Mesenchymal stem cell (in vitro differentiated cells and primary cell): ENCODE data around the gene MORC2.

Experiments
- DNase-seq: peaks from one replicate; pipeline ENCODE4 v3.0.0-alpha.2; 2013
- H2AFZ ChIP-seq: one replicate; pipeline ENCODE4 v1.6.1; 2013; ENCODE audit warnings: low read depth, mild to moderate bottlenecking, control low read depth, inconsistent platforms, low read length, moderate library complexity
- H2AK5ac ChIP-seq: 2 replicates; pipeline ENCODE4 v1.6.1; 2013; ENCODE audit warnings: low read length, moderate library complexity, mild to moderate bottlenecking, inconsistent platforms; ENCODE audit not compliant: severe bottlenecking
- H2BK120ac ChIP-seq: one replicate; pipeline ENCODE4 v1.6.1; 2013; ENCODE audit warnings: low read depth, mild to moderate bottlenecking, inconsistent platforms, low read length, moderate library complexity
- H2BK12ac ChIP-seq, 2 experiments: one replicate each; pipeline ENCODE4 v1.6.1; 2013; ENCODE audit warnings: inconsistent platforms in 2 of 2, low read length in 2 of 2, mild to moderate bottlenecking in 2 of 2, moderate library complexity in 2 of 2, control low read depth in 1 of 2
- H2BK15ac ChIP-seq: one replicate; pipeline ENCODE4 v1.6.1; 2013; ENCODE audit warnings: mild to moderate bottlenecking, low read depth, inconsistent platforms; ENCODE audit not compliant: poor library complexity, severe bottlenecking
- H2BK5ac ChIP-seq: 2 replicates; pipeline ENCODE4 v1.6.1; 2013; ENCODE audit warnings: low read depth, mild to moderate bottlenecking, low read length, control low read depth, inconsistent platforms; ENCODE audit not compliant: poor library complexity, severe bottlenecking
- H3K14ac ChIP-seq, 2 experiments: one replicate each; pipeline ENCODE4 v1.6.1; 2013; ENCODE audit warnings: inconsistent platforms in 2 of 2, low read length in 2 of 2, control low read depth in 1 of 2, mild to moderate bottlenecking in 1 of 2, moderate library complexity in 1 of 2
- H3K18ac ChIP-seq, 2 experiments: one replicate each; pipeline ENCODE4 v1.6.1; 2013; ENCODE audit warnings: inconsistent platforms in 2 of 2, low read length in 2 of 2, control low read depth in 1 of 2, low read depth in 1 of 2, mild to moderate bottlenecking in 1 of 2
- H3K23ac ChIP-seq, 2 experiments: one replicate each; pipeline ENCODE4 v1.6.1; 2013; ENCODE audit warnings: inconsistent platforms in 2 of 2, low read length in 2 of 2, mild to moderate bottlenecking in 2 of 2, moderate library complexity in 2 of 2, control low read depth in 1 of 2
- H3K27ac ChIP-seq: 2 replicates; pipeline ENCODE4 v1.5.1; 2013; ENCODE audit warnings: mild to moderate bottlenecking, moderate library complexity, low read length, control low read depth, inconsistent platforms; ENCODE audit not compliant: poor library complexity, severe bottlenecking
- H3K27me3 ChIP-seq, 2 experiments: 2 replicates each; pipeline versions ENCODE4 v1.6.1 to v1.7.0; 2013; ENCODE audit warnings: low read length in 2 of 2, mild to moderate bottlenecking in 2 of 2, moderate library complexity in 2 of 2, control low read depth in 1 of 2, inconsistent platforms in 1 of 2; ENCODE audit not compliant: control insufficient read depth in 1 of 2, insufficient read depth in 1 of 2
- H3K36me3 ChIP-seq, 2 experiments: 2 replicates each; pipeline versions ENCODE4 v1.6.1 to v1.7.0; 2013; ENCODE audit warnings: low read length in 2 of 2, control low read depth in 1 of 2, inconsistent platforms in 1 of 2, low read depth in 1 of 2, mild to moderate bottlenecking in 1 of 2; ENCODE audit not compliant: insufficient read depth in 2 of 2, control insufficient read depth in 1 of 2
- H3K4ac ChIP-seq, 2 experiments: one replicate each; pipeline ENCODE4 v1.6.1; 2013; ENCODE audit warnings: inconsistent platforms in 2 of 2, low read length in 2 of 2, mild to moderate bottlenecking in 2 of 2, moderate library complexity in 2 of 2, control low read depth in 1 of 2, low read depth in 1 of 2
- H3K4me1 ChIP-seq: 2 replicates; pipeline ENCODE4 v1.6.1; 2013; ENCODE audit warnings: low read depth, low read length, control low read depth; ENCODE audit not compliant: control insufficient read depth, insufficient read depth
- H3K4me2 ChIP-seq: 2 replicates; pipeline ENCODE4 v1.6.1; 2013; ENCODE audit warnings: low read length, mild to moderate bottlenecking, inconsistent platforms; ENCODE audit not compliant: poor library complexity, severe bottlenecking
- H3K4me3 ChIP-seq, 2 experiments: 2 replicates each; pipeline versions ENCODE4 v1.5.1 to v1.7.0; 2013; ENCODE audit warnings: low read length in 2 of 2, mild to moderate bottlenecking in 2 of 2, control low read depth in 1 of 2, low read depth in 1 of 2; ENCODE audit not compliant: insufficient read depth in 1 of 2
- H3K79me1 ChIP-seq: replicated peaks from 2 replicates; pipeline ENCODE4 v1.6.1; 2013; ENCODE audit warnings: mild to moderate bottlenecking, control low read depth, low read length, inconsistent platforms; ENCODE audit not compliant: poor library complexity, severe bottlenecking
- H3K9ac ChIP-seq: 2 replicates; pipeline ENCODE4 v1.7.0; 2013; ENCODE audit warnings: mild to moderate bottlenecking, low read length, moderate library complexity
- H3K9me3 ChIP-seq: 2 replicates; pipeline ENCODE4 v1.7.0; 2013; ENCODE audit warnings: mild to moderate bottlenecking, low read length; ENCODE audit not compliant: control insufficient read depth
- H4K8ac ChIP-seq: one replicate; pipeline ENCODE4 v1.6.1; 2013; ENCODE audit warnings: inconsistent platforms, mild to moderate bottlenecking, low read length, moderate library complexity
- H4K91ac ChIP-seq: one replicate; pipeline ENCODE4 v1.6.1; 2013; ENCODE audit warnings: mild to moderate bottlenecking, low read length, inconsistent platforms
- WGBS: methylation state at CpG from one replicate; pipeline ENCODE4 v1.1.7; 2013; ENCODE audit warnings: mixed read lengths; 5-methylcytosine and 5-hydroxymethylcytosine counted together

The MORC2 gene

DNA sequence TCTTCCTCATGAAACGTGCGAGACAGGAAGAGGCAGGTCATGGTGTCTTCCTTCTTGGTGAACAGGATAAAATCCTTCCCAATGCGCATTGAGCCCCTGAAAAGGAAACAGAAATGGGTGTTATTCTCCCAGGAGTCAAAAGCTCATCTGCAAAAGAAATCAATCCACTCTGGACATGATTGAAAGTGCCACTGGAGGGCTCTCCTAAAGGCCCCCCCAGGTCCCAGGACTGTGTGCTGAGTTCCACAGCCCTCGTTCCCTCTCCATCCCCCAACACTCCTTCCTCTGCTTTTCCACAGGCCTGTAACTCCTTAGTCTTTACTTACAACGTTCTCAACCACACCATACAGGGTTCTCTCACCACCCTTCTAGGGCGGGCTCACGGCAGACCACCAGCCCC, 22.2 kb downstream of the MORC2 start:
- Histone ChIP-seq H2BK5ac (no peak overlapping the region), H2BK15ac (no peak overlapping the region), H4K8ac (no peak overlapping the region), H2AFZ (no peak overlapping the region), H2AK5ac (no peak overlapping the region), H3K4me1 (no peaks in the 10 kb centered on the region), H3K23ac (no peak overlapping the region), H2BK120ac (no peak overlapping the region), H3K4me2 (no peak overlapping the region), H3K36me3 (peaks cover 69 to 97% of the 10 kb centered on the region in 2 experiments), H3K9me3 (no peaks in the 10 kb centered on the region), H3K4me3 (no peak overlapping the region), H3K79me1 (peaks cover 43% of the 10 kb centered on the region), H3K14ac (no peak overlapping the region), H2BK12ac (no peak overlapping the region), H3K27ac (no peak overlapping the region), H3K27me3 (no peaks in the 10 kb centered on the region), H3K18ac (no peak overlapping the region), H3K9ac (no peak overlapping the region), H4K91ac (no peak overlapping the region), H3K4ac (no peak overlapping the region)
- WGBS: 83% methylated on average over 7 of the region's 7 CpGs
- no peak for DNase-seq

DNA sequence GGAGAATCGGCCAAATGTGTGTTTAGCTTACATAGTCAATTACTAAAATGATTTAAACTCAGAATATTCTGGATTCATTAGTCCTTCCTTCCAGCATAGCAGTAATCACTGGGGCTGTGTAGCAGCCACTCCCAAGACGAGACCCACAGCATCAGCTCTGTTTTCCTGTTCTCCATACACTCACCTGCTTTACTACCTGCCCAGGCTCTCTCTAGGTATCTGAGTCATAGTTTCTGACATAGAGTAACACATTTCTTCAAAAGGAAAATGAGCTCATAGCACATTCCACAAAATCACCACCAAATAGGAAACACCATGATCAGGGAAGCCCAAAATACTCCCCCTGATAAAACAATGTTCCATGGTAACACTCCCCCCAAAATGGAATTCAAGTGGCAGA, 22.9 kb downstream of the MORC2 start:
- H2BK5ac ChIP-seq: no peak overlapping the region
- no peak overlapping the region for H3K27ac ChIP-seq
- H2AK5ac ChIP-seq: no peak overlapping the region
- 93% methylated on average over 2 of the region's 2 CpGs for WGBS
- no peak overlapping the region for H4K91ac ChIP-seq
- no peak overlapping the region for H3K4me3 ChIP-seq
- no peaks in the 10 kb centered on the region for H3K27me3 ChIP-seq
- H3K9me3 ChIP-seq: no peaks in the 10 kb centered on the region
- no peak overlapping the region for H2BK12ac ChIP-seq
- no peak overlapping the region for H2BK15ac ChIP-seq
- no peak overlapping the region for H2AFZ ChIP-seq
- H3K4me2 ChIP-seq: no peak overlapping the region
- H3K36me3 ChIP-seq: peaks cover 72 to 97% of the 10 kb centered on the region in 2 experiments
- H2BK120ac ChIP-seq: no peak overlapping the region
- H3K14ac ChIP-seq: no peak overlapping the region
- H3K18ac ChIP-seq: no peak overlapping the region
- DNase-seq: no peak
- H4K8ac ChIP-seq: no peak overlapping the region
- no peaks in the 10 kb centered on the region for H3K4me1 ChIP-seq
- peaks cover 39% of the 10 kb centered on the region for H3K79me1 ChIP-seq
- no peak overlapping the region for H3K4ac ChIP-seq
- no peak overlapping the region for H3K23ac ChIP-seq
- no peak overlapping the region for H3K9ac ChIP-seq

DNA sequence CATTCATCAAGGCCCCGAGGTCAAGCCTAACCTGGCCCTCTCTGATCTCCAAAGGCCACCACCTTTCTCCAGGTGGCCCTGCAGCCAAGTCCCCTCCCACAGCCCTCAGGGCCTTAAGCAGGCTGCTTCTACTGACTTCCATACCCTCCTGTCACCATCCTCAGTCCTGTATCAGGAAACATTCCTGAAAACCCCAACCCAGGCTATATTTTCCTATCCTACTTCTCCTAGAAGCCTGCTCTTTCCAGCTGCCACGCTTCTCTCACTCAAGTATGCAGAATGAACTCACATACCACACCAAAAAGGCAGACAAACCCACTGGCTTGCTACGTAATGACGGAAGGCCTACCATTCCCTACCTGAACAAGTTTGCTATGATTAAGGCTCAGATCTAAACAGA, 23.6 kb downstream of the MORC2 start:
- H2AFZ ChIP-seq: no peak overlapping the region
- no peak overlapping the region for H3K4ac ChIP-seq
- no peak overlapping the region for H2BK5ac ChIP-seq
- no peak overlapping the region for H2BK120ac ChIP-seq
- 95% methylated on average over 4 of the region's 4 CpGs for WGBS
- no peak overlapping the region for H2BK15ac ChIP-seq
- no peaks in the 10 kb centered on the region for H3K4me1 ChIP-seq
- no peak overlapping the region for H3K4me2 ChIP-seq
- no peak for DNase-seq
- H3K36me3 ChIP-seq: peaks cover 75 to 97% of the 10 kb centered on the region in 2 experiments
- H3K9ac ChIP-seq: no peak overlapping the region
- H3K9me3 ChIP-seq: no peaks in the 10 kb centered on the region
- no peak overlapping the region for H3K4me3 ChIP-seq
- no peak overlapping the region for H2BK12ac ChIP-seq
- no peak overlapping the region for H4K8ac ChIP-seq
- no peak overlapping the region for H4K91ac ChIP-seq
- no peak overlapping the region for H2AK5ac ChIP-seq
- H3K23ac ChIP-seq: no peak overlapping the region
- H3K27me3 ChIP-seq: no peaks in the 10 kb centered on the region
- no peak overlapping the region for H3K27ac ChIP-seq
- peaks cover 38% of the 10 kb centered on the region for H3K79me1 ChIP-seq
- no peak overlapping the region for H3K14ac ChIP-seq
- no peak overlapping the region for H3K18ac ChIP-seq

DNA sequence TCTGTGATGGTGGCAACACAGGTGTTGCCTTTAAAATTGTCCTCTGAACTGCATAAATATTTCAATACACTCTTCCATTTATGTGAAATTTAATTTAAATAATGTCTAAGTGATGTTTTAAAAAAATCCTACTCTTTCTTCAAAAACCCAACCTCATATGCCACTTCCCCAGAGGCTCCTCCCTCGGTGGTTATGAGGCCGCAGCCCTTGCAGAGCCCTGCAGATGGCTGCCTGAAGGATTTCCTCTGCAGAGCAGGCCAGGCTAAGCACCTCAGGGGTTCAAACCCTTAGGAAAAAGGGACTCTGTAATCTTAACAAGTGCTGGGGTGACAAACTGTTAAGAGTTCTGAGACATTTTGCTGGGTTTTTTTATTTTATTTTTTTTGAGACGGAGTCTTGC, 25.2 kb downstream of the MORC2 start:
- no peak overlapping the region for H3K14ac ChIP-seq

More for the DNA sequence above, 25.2 kb downstream of the MORC2 start:
- H3K36me3 ChIP-seq: peaks cover 75 to 95% of the 10 kb centered on the region in 2 experiments
- H2AK5ac ChIP-seq: no peak overlapping the region
- no peaks in the 10 kb centered on the region for H3K27me3 ChIP-seq
- no peak overlapping the region for H3K18ac ChIP-seq
- no peak overlapping the region for H3K4me3 ChIP-seq
- no peak overlapping the region for H3K9ac ChIP-seq
- H3K4ac ChIP-seq: no peak overlapping the region
- no peak overlapping the region for H4K8ac ChIP-seq
- H3K23ac ChIP-seq: no peak overlapping the region
- H3K4me1 ChIP-seq: no peaks in the 10 kb centered on the region
- no peak overlapping the region for H3K4me2 ChIP-seq
- H3K9me3 ChIP-seq: no peaks in the 10 kb centered on the region
- H3K27ac ChIP-seq: no peak overlapping the region
- no peak overlapping the region for H2BK120ac ChIP-seq
- no peak overlapping the region for H2BK15ac ChIP-seq
- no peak overlapping the region for H2BK5ac ChIP-seq
- peaks cover 40% of the 10 kb centered on the region for H3K79me1 ChIP-seq
- H2AFZ ChIP-seq: no peak overlapping the region
- no peak overlapping the region for H4K91ac ChIP-seq
- no peak overlapping the region for H2BK12ac ChIP-seq
- 97% methylated on average over 3 of the region's 3 CpGs for WGBS
- DNase-seq: no peak
